Measurements from ENCODE around the gene TRIO. TPM values are rescaled to one million over a fixed set of nuclear protein-coding genes. Genes with fewer than 3 reads are reported as not detected.

The TRIO gene
- polyA plus RNA-seq, 3 donors, result 1.7 to 45.8 (median 2.1) TPM

GRCh38 chr5:14286007-14286406, 142.9 kb downstream of the TRIO start:
- peaks cover 10% of the 10 kb centered on the region for H4K20me1 ChIP-seq (ENCODE audit: insufficient read depth, low read length)
- no peaks in the 10 kb centered on the region for H3K79me2 ChIP-seq (ENCODE audit: insufficient read depth, low read length)
- H3K27me3 ChIP-seq (ENCODE audit: control insufficient read depth in 2 of 2, insufficient read depth in 2 of 2, low read length in 2 of 2), result no peaks in the 10 kb centered on the region
- Mint-ChIP-seq H3K4me3 (no peak overlapping the region), H3K27ac (peak overlapping the region in 2 of 7 donors; percentile 12 to 75), H3K4me1 (peaks cover 13% of the 10 kb centered on the region), H3K27me3 (ENCODE audit: low read depth in 3 of 3) (no peaks in the 10 kb centered on the region), H3K36me3 (peaks cover 38 to 47% of the 10 kb centered on the region in 2 donors), H3K9me3 (no peaks in the 10 kb centered on the region)
- no peak overlapping the region for H3K9ac ChIP-seq (ENCODE audit: insufficient read depth, low read length, poor library complexity, severe bottlenecking)
- H2AFZ ChIP-seq (ENCODE audit: insufficient read depth, low read depth, low read length, poor library complexity, severe bottlenecking), result no peak overlapping the region
- TF ChIP-seq CTCF (IDR thresholded peaks at IDR 0.05), result no peak
- H3K4me1 ChIP-seq (ENCODE audit: control insufficient read depth in 1 of 2, insufficient read depth in 2 of 2, low read length in 2 of 2), result peaks cover 3 to 4% of the 10 kb centered on the region in 2 donors
- H3K4me3 ChIP-seq (replicated peaks in 1 of 3; ENCODE audit: low read depth in 2 of 3, low read length in 3 of 3), result no peak overlapping the region
- no peak overlapping the region for H3K4me2 ChIP-seq (replicated peaks; ENCODE audit: extremely low read depth, low read length, poor library complexity, severe bottlenecking)
- H3K36me3 ChIP-seq (replicated peaks in 1 of 2; ENCODE audit: control insufficient read depth in 1 of 2, insufficient read depth in 2 of 2, low read length in 2 of 2), result peaks cover 12 to 77% of the 10 kb centered on the region in 2 donors
- no peaks in the 10 kb centered on the region for H3K9me3 ChIP-seq (replicated peaks in 1 of 2; ENCODE audit: control insufficient read depth in 1 of 2, insufficient read depth in 1 of 2, low read length in 2 of 2)
- H3K27ac ChIP-seq (ENCODE audit: low read depth in 1 of 2, low read length in 2 of 2), result no peak overlapping the region
- intact Hi-C loops (cut with micrococcal nuclease), result no loop called here
- DNase-seq, result no peak
- 89% methylated on average over 1 of the region's 3 CpGs for WGBS (ENCODE audit: insufficient coverage)

DNA sequence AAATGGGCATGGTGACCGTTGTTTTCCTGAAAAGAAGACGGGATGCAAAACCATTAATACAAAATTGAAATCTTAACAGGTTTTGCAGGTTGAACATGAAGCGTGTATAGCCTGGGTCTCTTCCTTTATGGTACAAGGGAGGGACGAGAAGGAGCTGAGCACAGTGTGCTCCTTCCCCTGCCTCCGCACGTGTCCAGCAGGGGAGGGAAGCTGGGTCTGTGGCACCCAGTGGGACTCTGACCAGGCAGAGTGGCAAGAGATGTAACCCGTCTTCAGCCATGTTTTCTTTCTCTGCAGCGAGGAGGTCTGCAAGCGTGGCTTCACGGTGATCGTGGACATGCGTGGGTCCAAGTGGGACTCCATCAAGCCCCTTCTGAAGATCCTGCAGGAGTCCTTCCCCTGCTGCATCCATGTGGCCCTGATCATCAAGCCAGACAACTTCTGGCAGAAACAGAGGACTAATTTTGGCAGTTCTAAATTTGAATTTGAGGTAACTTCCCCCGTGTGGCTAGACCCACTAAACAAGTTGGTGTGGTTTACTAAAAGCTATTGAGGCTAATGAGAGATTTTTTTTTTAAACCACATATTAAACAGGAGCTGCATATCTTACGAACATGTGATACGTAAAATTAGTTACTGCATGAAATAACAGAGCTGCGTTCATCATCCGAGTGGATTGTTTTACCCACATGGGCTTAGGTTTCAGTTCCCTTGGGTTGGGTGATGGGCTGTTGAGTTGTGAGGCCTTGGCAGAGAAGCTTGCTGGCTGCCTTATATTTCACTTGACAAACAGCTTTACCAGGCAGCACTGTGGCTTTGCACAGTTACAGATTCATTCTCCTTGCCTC, 143.7 kb downstream of the TRIO start:
- H3K4me1 Mint-ChIP-seq, result peaks cover 13% of the 10 kb centered on the region
- H3K9ac ChIP-seq (ENCODE audit: insufficient read depth, low read length, poor library complexity, severe bottlenecking), result no peak overlapping the region
- intact Hi-C loops (cut with micrococcal nuclease), result no loop called here
- peaks cover 37 to 44% of the 10 kb centered on the region in 2 donors for H3K36me3 Mint-ChIP-seq
- no peak overlapping the region for H3K4me3 Mint-ChIP-seq
- peak overlapping the region in 1 of 2 donors; percentile 22 for H3K27ac ChIP-seq (ENCODE audit: low read depth in 1 of 2, low read length in 2 of 2)
- no peaks in the 10 kb centered on the region for H3K79me2 ChIP-seq (ENCODE audit: insufficient read depth, low read length)
- H3K36me3 ChIP-seq (replicated peaks in 1 of 2; ENCODE audit: control insufficient read depth in 1 of 2, insufficient read depth in 2 of 2, low read length in 2 of 2), result peaks cover 8 to 77% of the 10 kb centered on the region in 2 donors
- DNase-seq, result no peak
- no peaks in the 10 kb centered on the region for H3K9me3 ChIP-seq (replicated peaks in 1 of 2; ENCODE audit: control insufficient read depth in 1 of 2, insufficient read depth in 1 of 2, low read length in 2 of 2)
- peak overlapping the region in 2 of 7 donors; percentile 33 to 76 for H3K27ac Mint-ChIP-seq
- no peak for TF ChIP-seq CTCF (IDR thresholded peaks at IDR 0.05)
- H3K4me2 ChIP-seq (replicated peaks; ENCODE audit: extremely low read depth, low read length, poor library complexity, severe bottlenecking), result no peak overlapping the region
- H3K4me3 ChIP-seq (replicated peaks in 1 of 3; ENCODE audit: low read depth in 2 of 3, low read length in 3 of 3), result no peak overlapping the region
- H2AFZ ChIP-seq (ENCODE audit: insufficient read depth, low read depth, low read length, poor library complexity, severe bottlenecking), result no peak overlapping the region
- H3K4me1 ChIP-seq (ENCODE audit: control insufficient read depth in 1 of 2, insufficient read depth in 2 of 2, low read length in 2 of 2), result peaks cover 3 to 4% of the 10 kb centered on the region in 2 donors
- H4K20me1 ChIP-seq (ENCODE audit: insufficient read depth, low read length), result peaks cover 10% of the 10 kb centered on the region
- 81% methylated on average over 13 of the region's 17 CpGs for WGBS (ENCODE audit: insufficient coverage)
- H3K27me3 ChIP-seq (ENCODE audit: control insufficient read depth in 2 of 2, insufficient read depth in 2 of 2, low read length in 2 of 2), result no peaks in the 10 kb centered on the region
- no peaks in the 10 kb centered on the region for H3K27me3 Mint-ChIP-seq (ENCODE audit: low read depth in 3 of 3)
- H3K9me3 Mint-ChIP-seq, result no peaks in the 10 kb centered on the region

Measured in CD14-positive monocyte (primary cell).